GM21390 (cell line): ENCODE results near the gene ARHGAP25.

Experiments used
- ATAC-seq: cut with Tn5 transposase; IDR thresholded peaks from one replicate; pipeline ENCODE4 v1.9.1; 2021; ENCODE audit not compliant: unreplicated experiment

Gene ARHGAP25

GRCh38 chr2:68716604-68717304 is 17.9 kb upstream of the ARHGAP25 start:
- no peak for ATAC-seq

- ATAC-seq, result no peak
Observed at GRCh38 chr2:68717305-68717661, 17.3 kb upstream of the ARHGAP25 start.

GRCh38 chr2:68719912-68720311 is 14.7 kb upstream of the ARHGAP25 start:
- no peak for ATAC-seq

- no peak for ATAC-seq
Observed at GRCh38 chr2:68720665-68721064, 13.9 kb upstream of the ARHGAP25 start.

GRCh38 chr2:68721482-68722101 is 13.0 kb upstream of the ARHGAP25 start:
- peak; percentile 67 for ATAC-seq

GRCh38 chr2:68722712-68723111 is 11.9 kb upstream of the ARHGAP25 start:
- no peak for ATAC-seq

- no peak for ATAC-seq
Observed at GRCh38 chr2:68723181-68723580, 11.4 kb upstream of the ARHGAP25 start.

GRCh38 chr2:68726100-68726499 is 8.5 kb upstream of the ARHGAP25 start:
- no peak for ATAC-seq

- ATAC-seq, result peak; percentile 97
Observed at GRCh38 chr2:68726608-68727367, 7.8 kb upstream of the ARHGAP25 start.

- no peak for ATAC-seq
Observed at GRCh38 chr2:68727683-68728375, 6.8 kb upstream of the ARHGAP25 start.

- ATAC-seq, result no peak
Observed at GRCh38 chr2:68730828-68731227, 3.8 kb upstream of the ARHGAP25 start.

GRCh38 chr2:68732036-68732932 is 2.3 kb upstream of the ARHGAP25 start:
- ATAC-seq, result no peak

GRCh38 chr2:68733365-68733764 is 1.2 kb upstream of the ARHGAP25 start:
- no peak for ATAC-seq

- ATAC-seq, result no peak
Observed at GRCh38 chr2:68734176-68734575, 435 bp upstream of the ARHGAP25 start.

GRCh38 chr2:68736086-68736485 is 1.5 kb downstream of the ARHGAP25 start:
- no peak for ATAC-seq

GRCh38 chr2:68737711-68738110 is 3.1 kb downstream of the ARHGAP25 start:
- no peak for ATAC-seq

GRCh38 chr2:68738906-68739594 is 4.4 kb downstream of the ARHGAP25 start:
- ATAC-seq, result no peak

GRCh38 chr2:68739595-68740399 is 5.2 kb downstream of the ARHGAP25 start:
- ATAC-seq, result no peak

GRCh38 chr2:68740400-68740914 is 5.8 kb downstream of the ARHGAP25 start:
- no peak for ATAC-seq
